GM12878 (cell line): ENCODE measurements around the gene NXNL1. TPM values are rescaled to one million over a fixed set of nuclear protein-coding genes. Genes with fewer than 3 reads are reported as not detected.

ENCODE experiments used
- ASH2L ChIP-seq: fragments of 300-600, 200-600 bp; sonication (generic); IDR thresholded peaks from 2 replicates; pipeline ENCODE4 v1.6.1; 2017; ENCODE audit warnings: low read depth, mild to moderate bottlenecking, borderline replicate concordance
- BCL3 ChIP-seq: IDR thresholded peaks from 2 replicates; pipeline ENCODE4 v1.6.1; 2011; ENCODE audit warnings: borderline replicate concordance, low read depth, mild to moderate bottlenecking, moderate library complexity, low read length; ENCODE audit not compliant: insufficient read depth, poor library complexity, severe bottlenecking
- BCLAF1 ChIP-seq: fragments of 450-650 bp; IDR thresholded peaks from 2 replicates; pipeline ENCODE4 v1.6.1; 2017; ENCODE audit warnings: antibody characterized with exemption, mild to moderate bottlenecking, moderate library complexity
- BHLHE40 ChIP-seq, 2 experiments: fragments of 450-650 bp in 1 of 2; IDR thresholded peaks; 2 replicates each; pipeline ENCODE4 v1.6.1; 2011 to 2017; ENCODE audit warnings: low read depth in 2 of 2, borderline replicate concordance in 1 of 2, improper control_type of control experiment in 1 of 2, low read length in 1 of 2, mild to moderate bottlenecking in 1 of 2
- CREM ChIP-seq: IDR thresholded peaks from 2 replicates; pipeline ENCODE4 v1.6.1; 2014; ENCODE audit warnings: antibody characterized with exemption, low read depth
- CTCF ChIP-seq, 3 experiments: IDR thresholded peaks in 2 of 3; conservative IDR thresholded peaks in 1 of 3; 2 replicates each; pipeline ENCODE4 v1.5.1; 2011; ENCODE audit warnings: low read depth in 3 of 3, low read length in 3 of 3, mild to moderate bottlenecking in 3 of 3, control low read depth in 2 of 3, moderate library complexity in 2 of 3, inconsistent platforms in 1 of 3, mixed read lengths in 1 of 3; ENCODE audit not compliant: control insufficient read depth in 2 of 3, insufficient read depth in 1 of 3; ENCODE audit errors: extremely low read depth in 1 of 3
- E4F1 ChIP-seq: fragments of 450-650 bp; IDR thresholded peaks from 2 replicates; pipeline ENCODE4 v1.6.1; 2018; ENCODE audit warnings: borderline replicate concordance, mild to moderate bottlenecking; ENCODE audit not compliant: partially characterized antibody
- IKZF1 ChIP-seq: fragments of 450-650 bp; conservative IDR thresholded peaks from 2 replicates; pipeline ENCODE4 v1.6.1; 2017; ENCODE audit warnings: antibody characterized with exemption, mild to moderate bottlenecking
- KAT2A ChIP-seq: conservative IDR thresholded peaks from 2 replicates; pipeline ENCODE4 v1.6.1; 2011; ENCODE audit warnings: low read depth, low read length; ENCODE audit not compliant: control insufficient read depth
- MTA2 ChIP-seq: fragments of 450-650 bp; IDR thresholded peaks from 2 replicates; pipeline ENCODE4 v1.6.1; 2016; ENCODE audit warnings: low read depth, mild to moderate bottlenecking, moderate library complexity
- TARDBP ChIP-seq: IDR thresholded peaks from 2 replicates; pipeline ENCODE4 v1.6.1; 2016; ENCODE audit warnings: borderline replicate concordance
- TBL1XR1 ChIP-seq: IDR thresholded peaks from 2 replicates; pipeline ENCODE4 v1.6.1; 2012; ENCODE audit warnings: low read depth, low read length, improper control_type of control experiment
- YBX1 ChIP-seq: fragments of 450-650 bp; IDR thresholded peaks from 2 replicates; pipeline ENCODE4 v1.6.1; 2016; ENCODE audit warnings: antibody characterized with exemption
- ZBTB11 ChIP-seq: fragments of 450-650 bp; formaldehyde crosslinking; IDR thresholded peaks from 2 replicates; pipeline ENCODE4 v1.5.0; 2022; ENCODE audit warnings: mild to moderate bottlenecking, missing genetic modification characterization
- polyA plus RNA-seq, 11 experiments: library from polyadenylated mRNA; depleted of rRNA in 4 of 11; unstranded in 6 of 11; stranded (reverse) in 5 of 11; fragments of >200 nt; fragmentation: Nextera tagmentation in 4 of 11; fragmentation: Illumina TruSeq in 1 of 11; extraction: Ambion mirVana in 4 of 11; extraction: Trizol in 1 of 11; gene quantifications; 1 replicate in 1 of 11; 2 replicates in 10 of 11; pipeline versions ENCODE4 v1.2.1 to v1.2.3, GENCODE V29; 2011 to 2016; ENCODE audit warnings: inconsistent platforms in 2 of 11, missing spikeins in 2 of 11, low read depth in 1 of 11
- total RNA-seq, 4 experiments: library from RNA; depleted of rRNA in 3 of 4; stranded (reverse); fragments of >200 nt in 3 of 4; fragmentation: Illumina TruSeq in 1 of 4; extraction: Trizol in 1 of 4; gene quantifications; 2 replicates each; pipeline versions ENCODE4 v1.2.1 to v1.2.3, GENCODE V29; 2013 to 2021

The NXNL1 gene
- total and polyA plus RNA-seq, 10 of the 15 experiments (the other 5 are each of a cell fraction or from before 2014, with no cell fraction given): not detected

GRCh38 chr19:17419621-17420474 is 40.9 kb downstream of the NXNL1 start, which contains the start of gene MVB12A (continued):
- TF ChIP-seq TARDBP: no peak; the same call in 1 of the 2 replicates
- no peak for TF ChIP-seq CTCF (IDR thresholded peaks at IDR 0.05 in 2 of 3, conservative IDR thresholded peaks at IDR 0.05 in 1 of 3; ENCODE audit: control insufficient read depth in 2 of 3, extremely low read depth in 1 of 3, insufficient read depth in 1 of 3, low read depth in 3 of 3, low read length in 3 of 3)
- TF ChIP-seq BHLHE40 (IDR thresholded peaks at IDR 0.05; ENCODE audit: borderline replicate concordance in 1 of 2, low read depth in 2 of 2, low read length in 1 of 2): peak; percentile 95 to 98
- TF ChIP-seq CREM: peak; percentile 91
- 0 out of 2 replicates have a peak, but pooled peaks have one; percentile 6 for TF ChIP-seq TBL1XR1
- TF ChIP-seq BCLAF1: no peak
- peak; percentile 99 for TF ChIP-seq IKZF1
- no peak for TF ChIP-seq KAT2A
- no peak for TF ChIP-seq YBX1
- TF ChIP-seq E4F1: peak; percentile 82
- no peak for TF ChIP-seq ASH2L
- no peak for TF ChIP-seq MTA2
- TF ChIP-seq BCL3: no peak
- TF ChIP-seq ZBTB11 (CRISPR knock-in tag): peak; percentile 57; the same call in 1 of the 2 replicates
